C1 segment of cervical spinal cord (tissue), 14 donors: Measurements from ENCODE around the gene ENPP6.

Experiments
- DNase-seq, 14 donors: peaks; one replicate each; lab custom pipeline; 2025; lab: John Stamatoyannopoulos, UW

The ENPP6 gene

DNA sequence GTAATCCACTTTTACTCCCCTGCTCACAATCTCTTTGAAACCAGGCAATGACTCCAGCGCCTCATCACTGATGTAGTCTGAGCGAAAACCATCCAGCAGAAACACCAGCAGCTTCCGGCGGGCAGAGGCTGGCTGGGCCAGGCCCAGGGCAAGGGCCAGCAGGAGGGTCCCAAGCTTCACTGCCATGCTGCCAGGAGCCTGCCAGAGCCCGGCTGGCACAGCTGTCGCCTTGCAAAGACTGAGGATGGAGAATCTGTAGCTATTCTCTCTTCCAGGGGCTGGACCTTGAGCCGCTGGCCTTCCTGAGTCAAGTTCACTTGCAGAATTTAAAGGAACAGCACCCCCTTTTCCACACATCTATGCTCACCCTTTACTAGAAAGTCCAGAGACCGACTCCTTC, at the start of gene ENPP6:
Gene ENPP6, minus strand, starts transcription at position 240 of the 400 bp plus-strand sequence. Its CDS starts 54 bp downstream, at position 186.
- DNase-seq, result peak in 6 of 14 donors; percentile 11 to 58 (median 26)

GRCh38 chr4:184267206-184267608, 49.5 kb upstream of the ENPP6 start:
- no peak for DNase-seq

DNA sequence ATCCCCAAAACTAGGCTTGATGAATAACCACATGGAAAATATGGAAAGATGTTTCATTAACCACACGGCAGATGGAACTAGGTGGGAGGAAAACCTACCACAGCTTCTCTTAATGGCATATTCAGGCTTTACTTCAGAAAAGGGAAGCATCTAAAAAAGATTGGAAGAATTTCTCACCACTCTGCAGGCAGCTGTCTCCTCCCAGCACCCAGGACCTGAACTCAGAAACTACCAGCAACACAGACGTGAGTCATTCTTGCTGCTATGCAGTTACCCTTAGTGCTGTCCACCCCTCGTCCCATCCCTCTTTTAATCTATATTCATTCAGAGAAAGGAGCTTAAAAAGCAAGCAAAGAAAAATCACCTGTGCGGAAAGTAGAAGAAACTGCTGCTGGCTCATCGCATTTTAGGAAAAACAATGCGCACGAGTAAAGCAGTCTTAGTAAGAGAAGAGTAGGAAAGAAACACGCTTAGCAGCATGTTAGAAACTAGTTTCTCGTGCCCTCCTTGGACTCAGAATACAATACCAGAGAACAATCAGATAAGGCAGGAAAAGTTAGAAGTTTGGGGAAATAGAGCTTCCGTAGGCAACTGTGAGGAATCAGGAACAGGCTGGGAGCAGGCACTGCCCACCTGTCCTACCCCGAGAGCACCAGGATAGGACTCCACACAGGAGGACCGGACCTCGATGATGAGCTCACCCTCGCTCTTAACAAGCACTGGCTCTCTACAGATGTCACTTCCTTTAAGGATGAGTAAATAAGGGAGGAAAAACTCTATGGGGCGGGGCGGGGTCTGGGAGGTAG, 48.1 kb upstream of the ENPP6 start:
- DNase-seq, result no peak

DNA sequence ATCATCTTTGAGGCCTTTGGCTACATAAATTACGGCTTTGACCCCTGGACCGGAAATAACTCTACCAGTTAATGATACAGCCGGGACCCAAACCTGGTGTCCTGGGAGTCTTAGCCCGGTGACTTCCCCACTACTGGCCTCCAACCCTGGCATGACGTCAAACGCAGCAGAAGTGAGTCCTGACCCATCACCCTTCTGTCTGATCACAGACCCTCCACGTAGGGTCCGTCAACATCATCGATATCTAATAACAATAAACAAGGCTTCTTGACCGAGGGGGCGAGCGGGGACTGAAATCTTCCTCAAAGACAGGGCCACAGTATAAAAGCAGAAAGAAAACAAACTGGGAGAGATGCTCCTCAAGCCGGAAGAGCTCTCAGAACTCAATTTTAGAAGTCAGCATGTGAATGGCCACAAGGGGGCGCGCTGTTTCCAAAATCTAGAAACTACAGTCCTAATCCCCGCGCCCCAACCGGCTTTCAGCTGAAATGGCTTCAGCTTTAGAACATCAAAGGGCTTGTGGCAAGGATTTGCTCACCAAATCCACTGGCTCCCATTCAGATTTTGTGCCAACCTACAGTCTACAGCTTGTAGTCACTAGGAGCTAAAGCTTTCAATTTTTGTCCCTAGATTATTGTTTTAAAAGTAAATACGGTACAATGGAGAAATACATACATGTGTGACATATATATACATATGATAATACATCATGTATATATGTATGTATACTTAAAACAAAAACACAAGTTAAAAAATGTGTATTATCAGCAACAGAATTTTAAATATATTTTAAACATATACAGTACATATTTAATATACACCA, 46.4 kb upstream of the ENPP6 start:
- peak in 13 of 14 donors; percentile 9 to 89 (median 75) for DNase-seq

- DNase-seq, result no peak
Observed at GRCh38 chr4:184263461-184263860, 45.8 kb upstream of the ENPP6 start.

DNA sequence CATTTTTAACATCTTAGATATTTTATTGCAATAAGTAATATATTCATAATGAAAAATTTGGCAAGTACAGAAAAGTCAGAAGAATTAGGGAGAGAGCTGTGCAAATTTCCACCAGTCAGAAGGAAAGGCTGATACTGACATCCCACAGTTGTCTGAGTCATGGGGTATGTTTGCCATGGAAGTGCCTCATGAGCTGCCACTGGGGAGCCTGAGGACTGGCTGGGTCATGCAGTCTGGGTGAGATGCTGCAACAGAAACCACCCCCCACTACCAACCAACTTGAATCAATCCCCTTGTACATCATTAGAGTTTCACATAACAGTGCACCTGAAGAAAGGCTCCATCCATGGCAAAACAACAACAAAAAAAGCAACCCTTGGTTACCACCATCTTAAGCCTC, 45.2 kb upstream of the ENPP6 start:
- no peak for DNase-seq

GRCh38 chr4:184261246-184261645, 43.6 kb upstream of the ENPP6 start:
- no peak for DNase-seq

DNA sequence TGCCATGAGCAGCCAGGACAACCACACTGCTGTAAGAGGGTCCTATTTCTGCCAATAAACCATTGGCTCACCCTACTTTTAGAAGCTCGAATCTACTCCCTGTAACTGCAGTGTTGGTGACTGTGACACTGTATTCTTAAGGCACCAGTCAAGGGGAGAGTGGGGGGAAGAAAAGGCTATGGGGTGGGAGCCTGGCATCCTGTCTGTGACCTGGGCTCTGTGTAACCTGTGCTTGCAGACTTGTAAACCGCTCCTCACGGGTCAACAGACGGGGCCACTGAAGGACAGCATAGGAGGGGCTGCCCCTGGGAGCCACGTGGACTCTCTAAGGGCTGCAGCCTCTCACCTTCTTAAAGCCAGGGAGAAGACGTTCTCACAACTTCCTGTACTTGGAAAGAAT, 42.2 kb upstream of the ENPP6 start:
- no peak for DNase-seq

DNA sequence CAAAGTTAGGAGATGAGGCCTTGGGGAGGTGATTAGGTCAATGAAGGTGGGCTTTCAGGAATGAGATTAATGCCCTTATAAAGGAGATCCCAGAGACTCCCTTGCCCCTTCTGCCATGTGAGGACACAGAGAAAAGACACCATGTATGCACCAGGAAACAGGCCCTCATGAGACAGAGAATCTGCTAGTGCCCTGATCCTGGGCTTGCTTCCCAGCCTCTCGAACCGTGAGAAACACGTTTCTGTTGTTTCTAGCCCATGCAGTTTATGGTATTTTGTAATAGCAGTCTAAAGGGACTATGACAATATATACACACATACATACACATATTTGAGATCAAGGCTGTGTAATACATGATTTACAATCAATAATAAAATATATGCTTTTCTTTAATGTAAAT, 41.4 kb upstream of the ENPP6 start:
- no peak for DNase-seq

GRCh38 chr4:184255871-184256642, 38.4 kb upstream of the ENPP6 start:
- no peak for DNase-seq

- peak in 11 of 14 donors; percentile 19 to 63 (median 47) for DNase-seq
Observed at GRCh38 chr4:184255361-184255760, 37.7 kb upstream of the ENPP6 start.

DNA sequence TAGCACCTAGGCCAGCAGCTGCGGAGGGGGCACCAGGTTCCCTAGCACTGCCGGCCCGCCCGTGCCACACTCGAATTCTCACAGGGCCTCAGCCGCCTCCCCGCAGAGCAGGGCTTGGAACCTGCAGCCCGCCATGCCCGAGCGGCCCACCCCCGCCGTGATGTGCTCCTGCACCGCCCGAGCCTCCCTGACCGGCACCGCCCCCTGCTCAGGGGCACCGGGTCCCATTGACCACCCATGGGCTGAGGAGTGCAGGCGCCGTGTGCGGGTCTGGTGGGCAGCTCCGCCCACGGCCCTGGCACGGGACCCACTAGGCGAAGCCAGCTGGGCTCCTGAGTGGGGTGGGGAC, 35.4 kb upstream of the ENPP6 start:
- no peak for DNase-seq

GRCh38 chr4:184252136-184253071, 34.7 kb upstream of the ENPP6 start:
- no peak for DNase-seq

DNA sequence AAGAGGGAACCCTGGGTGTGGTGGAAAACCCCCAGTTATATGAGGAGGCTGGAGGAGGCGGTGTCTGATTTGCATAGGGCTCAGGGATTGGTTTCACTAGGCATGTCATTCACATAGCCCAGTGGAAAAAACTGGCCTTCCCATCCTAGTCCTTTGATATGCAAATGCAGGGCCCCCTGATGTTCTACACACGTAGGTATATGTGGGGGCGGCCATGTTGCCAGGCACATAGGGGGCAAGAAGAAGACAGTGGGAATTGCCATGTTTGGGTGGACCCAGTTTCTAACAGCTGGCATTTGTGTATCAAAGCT, 34.0 kb upstream of the ENPP6 start:
- DNase-seq, result no peak

GRCh38 chr4:184250795-184251669, 33.4 kb upstream of the ENPP6 start:
- peak in 1 of 14 donors; percentile 5 for DNase-seq

DNA sequence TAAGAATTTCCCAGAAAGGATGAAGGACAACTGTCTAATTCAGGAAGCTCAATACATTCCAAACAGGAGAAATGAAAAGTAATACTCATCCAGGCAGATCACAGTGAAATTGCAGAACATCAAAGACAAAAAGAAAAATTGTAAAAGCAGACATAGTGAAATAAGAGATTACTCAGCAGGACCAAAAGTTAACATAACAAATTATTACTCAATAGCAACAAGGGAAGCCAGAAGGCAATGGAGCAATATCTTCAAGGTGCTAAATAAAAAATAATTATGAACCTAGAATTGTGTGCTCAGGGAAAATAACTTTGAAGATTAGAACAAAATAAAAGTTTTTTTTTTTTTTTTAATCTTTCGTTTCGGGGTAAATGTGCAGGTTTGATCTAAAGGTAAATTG, 30.5 kb upstream of the ENPP6 start:
- DNase-seq, result no peak

- DNase-seq, result no peak
Observed at GRCh38 chr4:184247421-184247820, 29.7 kb upstream of the ENPP6 start.

DNA sequence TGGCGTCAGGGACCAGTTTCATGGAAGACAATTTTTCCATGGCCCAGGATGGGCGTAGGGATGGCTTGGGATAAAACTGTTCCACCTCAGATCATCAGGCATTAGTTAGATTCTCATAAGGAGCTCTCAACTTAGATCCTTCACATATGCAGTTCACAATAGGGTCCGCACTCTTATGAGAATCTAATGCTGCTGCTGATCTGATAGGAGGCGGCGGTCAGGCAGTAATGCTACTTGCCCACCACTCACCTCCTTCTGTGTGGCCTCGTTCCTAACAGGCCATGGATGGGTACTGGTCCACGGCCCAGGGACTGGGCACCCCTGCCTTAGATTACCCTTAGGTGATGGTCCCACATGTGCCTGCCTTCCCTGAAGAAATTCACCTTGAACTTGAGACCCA, 28.8 kb upstream of the ENPP6 start:
- no peak for DNase-seq

DNA sequence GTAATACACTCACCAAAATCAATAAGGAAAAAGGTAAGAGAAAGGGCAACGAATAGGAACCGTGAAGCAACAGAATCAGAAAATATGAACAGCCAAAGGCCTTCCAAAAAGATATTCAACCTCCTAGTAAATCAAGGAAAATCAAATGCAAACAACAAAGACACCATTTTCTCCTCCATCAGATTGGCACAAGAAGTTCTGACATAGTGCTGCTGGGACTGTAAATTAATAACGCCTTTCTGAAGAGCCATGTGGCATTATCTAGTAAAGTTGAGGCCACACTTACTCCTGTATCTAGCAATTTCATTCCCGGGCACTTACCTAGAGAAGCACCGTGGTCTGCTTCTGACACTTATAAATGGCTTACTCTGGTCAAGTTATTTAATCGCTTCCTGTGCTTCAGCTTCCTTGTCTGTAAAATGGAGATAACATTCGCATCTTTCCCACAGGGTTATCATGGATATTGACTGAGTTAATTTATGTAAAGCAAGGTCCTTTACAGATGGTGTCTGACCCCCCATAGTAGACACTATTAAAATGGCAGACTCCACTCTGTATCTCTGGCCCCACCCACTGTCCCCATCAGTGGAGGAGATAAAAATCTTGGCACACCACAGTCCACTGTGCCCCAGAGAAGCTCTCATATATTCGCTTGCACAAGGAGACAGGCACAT, 20.5 kb upstream of the ENPP6 start:
- DNase-seq, result no peak

DNA sequence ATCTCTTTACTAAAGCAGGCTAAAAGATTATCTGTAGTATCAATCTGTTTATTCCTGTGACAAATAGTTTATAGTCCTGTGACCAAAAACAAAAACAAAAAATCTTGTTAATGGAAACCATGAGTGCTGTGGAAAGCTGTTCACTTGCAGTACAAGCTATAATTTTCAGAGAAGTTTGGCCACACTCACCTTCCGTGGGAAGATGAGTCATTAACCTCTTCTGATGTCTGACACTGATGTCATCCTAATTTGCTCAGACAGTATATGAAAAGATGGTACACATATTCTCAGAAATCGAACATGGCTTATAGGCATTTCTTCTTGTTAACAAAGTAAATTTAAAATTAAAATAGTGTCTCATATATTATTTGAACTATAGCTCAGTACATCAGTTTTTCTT, 19.9 kb upstream of the ENPP6 start:
- no peak for DNase-seq
